D341Med (cell line): ENCODE data around the gene RPS21.

Source experiments
- DNase-seq: peaks from one replicate; pipeline ENCODE4 v3.0.0; 2012; ENCODE audit warnings: low spot score

RPS21 gene

GRCh38 chr20:62426699-62427131, 39.8 kb downstream of the RPS21 start:
- DNase-seq, result no peak

- DNase-seq, result no peak
These were observed 40.5 kb downstream of the RPS21 start, which contains the start of gene RBBP8NL for GRCh38 chr20:62427172-62428001. TSS of gene RBBP8NL (minus strand) at chr20:62427539. CDS start at chr20:62419647, 7,892 bp downstream.

- no peak for DNase-seq
These were observed 41.1 kb downstream of the RPS21 start for GRCh38 chr20:62428002-62428372.

- no peak for DNase-seq
These were observed 41.7 kb downstream of the RPS21 start for GRCh38 chr20:62428396-62429295.

- no peak for DNase-seq
These were observed 42.8 kb downstream of the RPS21 start for GRCh38 chr20:62429455-62430310.

GRCh38 chr20:62430311-62430853, 43.5 kb downstream of the RPS21 start:
- no peak for DNase-seq

- DNase-seq, result no peak
These were observed 44.1 kb downstream of the RPS21 start for GRCh38 chr20:62430866-62431447.

GRCh38 chr20:62433658-62434497, 47.0 kb downstream of the RPS21 start:
- DNase-seq, result no peak

- DNase-seq, result no peak
These were observed 49.8 kb downstream of the RPS21 start for GRCh38 chr20:62436692-62437091.

- DNase-seq, result no peak
These were observed 50.6 kb downstream of the RPS21 start for GRCh38 chr20:62437496-62437895.

GRCh38 chr20:62437927-62438326, 51.0 kb downstream of the RPS21 start:
- DNase-seq, result no peak
